Effector memory CD4-positive, alpha-beta T cell (primary cell): ENCODE data around the gene TSHZ2.

Experiments
- DNase-seq, 3 donors: peaks; one replicate each; pipeline ENCODE4 v3.0.0-alpha.2; 2020
- H3K27ac ChIP-seq: 2 replicates; pipeline ENCODE4 v1.7.0; 2013; ENCODE audit warnings: mild to moderate bottlenecking, low read length, moderate library complexity; ENCODE audit not compliant: insufficient read depth, poor library complexity, severe bottlenecking
- H3K27me3 ChIP-seq: replicated peaks from 2 replicates; pipeline ENCODE4 v1.7.0; 2013; ENCODE audit warnings: mild to moderate bottlenecking, low read length; ENCODE audit not compliant: insufficient read depth, control insufficient read depth, poor library complexity, severe bottlenecking
- H3K36me3 ChIP-seq: 2 replicates; pipeline ENCODE4 v1.7.0; 2013; ENCODE audit warnings: mild to moderate bottlenecking, low read length, moderate library complexity; ENCODE audit not compliant: control insufficient read depth, insufficient read depth
- H3K4me1 ChIP-seq: 2 replicates; pipeline ENCODE4 v1.7.0; 2013; ENCODE audit warnings: low read length, mild to moderate bottlenecking; ENCODE audit not compliant: control insufficient read depth, insufficient read depth, poor library complexity, severe bottlenecking
- H3K4me3 ChIP-seq: 2 replicates; pipeline ENCODE4 v1.7.0; 2013; ENCODE audit warnings: low read length, low read depth, mild to moderate bottlenecking; ENCODE audit not compliant: insufficient read depth, poor library complexity, severe bottlenecking
- H3K9me3 ChIP-seq: 2 replicates; pipeline ENCODE4 v1.7.0; 2013; ENCODE audit warnings: mild to moderate bottlenecking, low read length, moderate library complexity; ENCODE audit not compliant: control insufficient read depth

The TSHZ2 gene

GRCh38 chr20:53334861-53335260 is 362.7 kb downstream of the TSHZ2 start:
- Histone ChIP-seq H3K27ac (no peak overlapping the region), H3K9me3 (no peaks in the 10 kb centered on the region), H3K4me1 (no peaks in the 10 kb centered on the region), H3K27me3 (no peaks in the 10 kb centered on the region), H3K36me3 (no peaks in the 10 kb centered on the region), H3K4me3 (no peak overlapping the region)
- DNase-seq = no peak

- Histone ChIP-seq H3K36me3 (no peaks in the 10 kb centered on the region), H3K9me3 (no peaks in the 10 kb centered on the region), H3K4me3 (no peak overlapping the region), H3K4me1 (no peaks in the 10 kb centered on the region), H3K27ac (no peak overlapping the region), H3K27me3 (no peaks in the 10 kb centered on the region)
- DNase-seq = no peak
Observed at GRCh38 chr20:53335555-53335954, 363.4 kb downstream of the TSHZ2 start.

GRCh38 chr20:53336892-53337291 is 364.7 kb downstream of the TSHZ2 start:
- no peak overlapping the region for H3K27ac ChIP-seq

GRCh38 chr20:53337390-53338101 is 365.4 kb downstream of the TSHZ2 start:
- Histone ChIP-seq H3K4me3 (no peak overlapping the region), H3K4me1 (no peaks in the 10 kb centered on the region), H3K9me3 (no peaks in the 10 kb centered on the region), H3K36me3 (no peaks in the 10 kb centered on the region), H3K27me3 (no peaks in the 10 kb centered on the region), H3K27ac (no peak overlapping the region)
- no peak for DNase-seq

More at GRCh38 chr20:53336892-53337291, 364.7 kb downstream of the TSHZ2 start:
- no peaks in the 10 kb centered on the region for H3K4me1 ChIP-seq
- no peaks in the 10 kb centered on the region for H3K9me3 ChIP-seq
- H3K27me3 ChIP-seq = no peaks in the 10 kb centered on the region
- no peaks in the 10 kb centered on the region for H3K36me3 ChIP-seq
- DNase-seq = no peak
- no peak overlapping the region for H3K4me3 ChIP-seq

- no peak for DNase-seq
- no peaks in the 10 kb centered on the region for H3K27me3 ChIP-seq
- no peaks in the 10 kb centered on the region for H3K36me3 ChIP-seq
- H3K4me3 ChIP-seq = no peak overlapping the region
- no peaks in the 10 kb centered on the region for H3K4me1 ChIP-seq
- no peak overlapping the region for H3K27ac ChIP-seq
- H3K9me3 ChIP-seq = no peaks in the 10 kb centered on the region
Observed at GRCh38 chr20:53338716-53339115, 366.6 kb downstream of the TSHZ2 start.

- DNase-seq = no peak
- no peak overlapping the region for H3K4me3 ChIP-seq
- no peaks in the 10 kb centered on the region for H3K9me3 ChIP-seq
Observed at GRCh38 chr20:53342429-53342828, 370.3 kb downstream of the TSHZ2 start.

GRCh38 chr20:53343448-53343847 is 371.3 kb downstream of the TSHZ2 start:
- DNase-seq = no peak
- H3K4me1 ChIP-seq = no peaks in the 10 kb centered on the region
- no peaks in the 10 kb centered on the region for H3K9me3 ChIP-seq
- H3K4me3 ChIP-seq = no peak overlapping the region
- no peak overlapping the region for H3K27ac ChIP-seq
- H3K36me3 ChIP-seq = no peaks in the 10 kb centered on the region
- no peaks in the 10 kb centered on the region for H3K27me3 ChIP-seq

More at GRCh38 chr20:53342429-53342828, 370.3 kb downstream of the TSHZ2 start:
- Histone ChIP-seq H3K27me3 (no peaks in the 10 kb centered on the region), H3K36me3 (no peaks in the 10 kb centered on the region), H3K27ac (no peak overlapping the region), H3K4me1 (no peaks in the 10 kb centered on the region)

GRCh38 chr20:53344891-53345290 is 372.7 kb downstream of the TSHZ2 start:
- Histone ChIP-seq H3K27ac (no peak overlapping the region), H3K9me3 (no peaks in the 10 kb centered on the region), H3K27me3 (no peaks in the 10 kb centered on the region), H3K4me3 (no peak overlapping the region), H3K4me1 (no peaks in the 10 kb centered on the region), H3K36me3 (no peaks in the 10 kb centered on the region)
- no peak for DNase-seq

- Histone ChIP-seq H3K9me3 (no peaks in the 10 kb centered on the region), H3K4me1 (no peaks in the 10 kb centered on the region), H3K27ac (no peak overlapping the region), H3K4me3 (no peak overlapping the region), H3K27me3 (no peaks in the 10 kb centered on the region), H3K36me3 (no peaks in the 10 kb centered on the region)
- no peak for DNase-seq
Observed at GRCh38 chr20:53345536-53346334, 373.6 kb downstream of the TSHZ2 start.

GRCh38 chr20:53346335-53346648 is 374.1 kb downstream of the TSHZ2 start:
- no peak overlapping the region for H3K27ac ChIP-seq
- no peaks in the 10 kb centered on the region for H3K36me3 ChIP-seq
- no peaks in the 10 kb centered on the region for H3K9me3 ChIP-seq
- no peak overlapping the region for H3K4me3 ChIP-seq
- no peaks in the 10 kb centered on the region for H3K27me3 ChIP-seq
- no peaks in the 10 kb centered on the region for H3K4me1 ChIP-seq
- DNase-seq = no peak
